Amygdala (tissue), 56 donors: ENCODE results near the gene PCDH1.

ENCODE experiments used
- DNase-seq, 56 donors: peaks; one replicate each; lab custom pipeline; 2025; lab: John Stamatoyannopoulos, UW

PCDH1 gene

GRCh38 chr5:141875022-141875740 lies 3.0 kb downstream of the PCDH1 start:
- no peak for DNase-seq

GRCh38 chr5:141874262-141874964 lies 3.8 kb downstream of the PCDH1 start:
- DNase-seq: no peak

GRCh38 chr5:141873933-141874261 lies 4.3 kb downstream of the PCDH1 start:
- DNase-seq: no peak

GRCh38 chr5:141872496-141873356 lies 5.5 kb downstream of the PCDH1 start:
- no peak for DNase-seq

GRCh38 chr5:141871870-141872269 lies 6.3 kb downstream of the PCDH1 start:
- no peak for DNase-seq

GRCh38 chr5:141870871-141871270 lies 7.3 kb downstream of the PCDH1 start:
- no peak for DNase-seq

- DNase-seq: no peak
Measured at GRCh38 chr5:141870228-141870627, 8.0 kb downstream of the PCDH1 start.

- no peak for DNase-seq
Measured at GRCh38 chr5:141869514-141869913, 8.7 kb downstream of the PCDH1 start.

- DNase-seq: no peak
Measured at GRCh38 chr5:141869040-141869439, 9.2 kb downstream of the PCDH1 start.

GRCh38 chr5:141868541-141868940 lies 9.7 kb downstream of the PCDH1 start:
- no peak for DNase-seq

GRCh38 chr5:141867651-141868050 lies 10.6 kb downstream of the PCDH1 start:
- no peak for DNase-seq

GRCh38 chr5:141867139-141867538 lies 11.1 kb downstream of the PCDH1 start:
- DNase-seq: no peak

- DNase-seq: peak in 53 of 56 donors; percentile 24 to 97 (median 84)
Measured at GRCh38 chr5:141866096-141866495, 12.1 kb downstream of the PCDH1 start.

- DNase-seq: no peak
Measured at GRCh38 chr5:141865406-141865805, 12.8 kb downstream of the PCDH1 start.

GRCh38 chr5:141864371-141865370 lies 13.5 kb downstream of the PCDH1 start:
- no peak for DNase-seq

GRCh38 chr5:141863569-141864178 lies 14.5 kb downstream of the PCDH1 start:
- DNase-seq: no peak

GRCh38 chr5:141862936-141863543 lies 15.2 kb downstream of the PCDH1 start:
- no peak for DNase-seq

GRCh38 chr5:141861194-141861593 lies 17.0 kb downstream of the PCDH1 start:
- no peak for DNase-seq

GRCh38 chr5:141858079-141858765 lies 20.0 kb downstream of the PCDH1 start:
- DNase-seq: no peak
